ENCODE results near the gene FKRP.

The FKRP gene

DNA sequence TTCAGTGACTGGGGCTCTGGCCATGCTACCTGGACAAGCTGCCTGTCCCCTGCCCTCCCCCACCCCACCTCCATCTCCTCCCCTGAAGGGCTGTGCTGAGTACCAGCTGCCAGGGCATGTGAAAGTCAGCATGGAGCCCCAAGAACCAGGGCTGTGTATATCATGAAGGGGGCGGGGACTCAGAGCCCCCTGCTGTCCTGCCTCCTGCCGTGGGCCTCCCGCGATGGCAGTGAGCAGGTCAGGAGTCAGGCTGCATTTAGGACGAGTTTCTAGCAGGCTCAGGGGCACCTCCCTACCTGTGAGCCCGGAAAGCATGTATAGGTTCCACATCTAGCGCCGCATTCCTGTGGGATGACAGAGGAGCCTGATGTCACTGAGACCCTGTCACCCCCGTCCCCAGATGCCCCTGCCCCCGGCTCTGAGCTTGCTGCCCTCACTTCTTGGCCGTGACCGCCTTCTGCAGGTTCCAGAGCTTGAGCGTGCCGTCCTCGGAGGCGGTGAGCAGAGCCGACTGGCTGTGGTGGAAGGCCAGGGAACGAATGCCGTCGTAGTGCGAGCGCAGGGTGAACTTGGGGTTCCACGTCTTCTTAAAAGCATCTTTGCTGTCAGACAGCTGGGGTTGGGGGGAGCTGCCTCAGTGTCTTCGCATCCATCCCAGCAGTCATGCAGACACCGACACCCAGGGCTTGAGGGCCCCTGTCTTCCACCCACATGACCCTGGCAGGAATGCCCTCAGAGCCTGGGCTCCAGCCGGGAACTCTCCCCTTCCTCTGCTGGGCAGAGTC lies 20.6 kb upstream of the FKRP start:
- Histone ChIP-seq H3K27me3 (ENCODE audit: control insufficient read depth in 5 of 5, insufficient read depth in 4 of 5, low read length in 5 of 5) (no peaks in the 10 kb centered on the region), H3K4me3 (ENCODE audit: low read depth in 1 of 5, low read length in 5 of 5) (peak overlapping the region in 2 of 5 donors; percentile 1 to 27), H3K9me3 (ENCODE audit: control insufficient read depth in 5 of 5, low read length in 5 of 5) (no peaks in the 10 kb centered on the region), H3K27ac (ENCODE audit: low read depth, low read length) (no peak overlapping the region), H3K4me1 (ENCODE audit: control insufficient read depth in 5 of 5, insufficient read depth in 5 of 5, low read length in 5 of 5) (peaks cover 2 to 84% (median 41%) of the 10 kb centered on the region in 5 donors), H3K9ac (ENCODE audit: low read length in 5 of 5) (no peak overlapping the region), H3K36me3 (ENCODE audit: control insufficient read depth in 5 of 5, insufficient read depth in 5 of 5, low read length in 5 of 5) (peaks cover 0 to 99% (median 93%) of the 10 kb centered on the region in 5 donors)

GRCh38 chr19:46725859-46726393 lies 19.9 kb upstream of the FKRP start:
- Histone ChIP-seq H3K9me3 (ENCODE audit: control insufficient read depth in 5 of 5, low read length in 5 of 5) (no peaks in the 10 kb centered on the region), H3K4me3 (ENCODE audit: low read depth in 1 of 5, low read length in 5 of 5) (peak overlapping the region in 2 of 5 donors; percentile 1 to 27), H3K4me1 (ENCODE audit: control insufficient read depth in 5 of 5, insufficient read depth in 5 of 5, low read length in 5 of 5) (peaks cover 2 to 85% (median 39%) of the 10 kb centered on the region in 5 donors), H3K36me3 (ENCODE audit: control insufficient read depth in 5 of 5, insufficient read depth in 5 of 5, low read length in 5 of 5) (peaks cover 0 to 99% (median 92%) of the 10 kb centered on the region in 5 donors), H3K27ac (ENCODE audit: low read depth, low read length) (peak overlapping the region; percentile 65), H3K9ac (ENCODE audit: low read length in 5 of 5) (no peak overlapping the region), H3K27me3 (ENCODE audit: control insufficient read depth in 5 of 5, insufficient read depth in 4 of 5, low read length in 5 of 5) (no peaks in the 10 kb centered on the region)

DNA sequence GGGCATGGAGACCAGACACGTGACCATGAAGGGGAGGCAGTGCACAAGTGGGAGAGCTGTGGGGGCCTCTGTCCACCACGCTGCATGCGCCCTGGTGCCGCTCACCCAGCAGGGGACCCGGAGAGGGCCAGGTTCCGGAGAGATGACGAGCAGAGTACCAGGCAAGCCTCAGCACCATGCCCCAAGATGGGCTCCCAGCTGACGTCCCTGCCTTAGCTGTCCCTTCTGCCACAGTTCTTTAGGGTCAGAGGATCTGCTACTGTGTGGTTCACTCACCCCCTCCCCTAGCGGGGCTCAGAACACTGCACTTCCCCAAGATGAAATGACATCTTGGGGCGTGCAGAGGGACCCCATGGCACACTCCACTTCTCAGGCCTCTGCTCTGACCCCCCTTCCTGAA lies 19.3 kb upstream of the FKRP start:
- peaks cover 2 to 83% (median 37%) of the 10 kb centered on the region in 5 donors for H3K4me1 ChIP-seq (ENCODE audit: control insufficient read depth in 5 of 5, insufficient read depth in 5 of 5, low read length in 5 of 5)
- peak overlapping the region in 1 of 5 donors; percentile 5 for H3K9ac ChIP-seq (ENCODE audit: low read length in 5 of 5)
- H3K9me3 ChIP-seq (ENCODE audit: control insufficient read depth in 5 of 5, low read length in 5 of 5): no peaks in the 10 kb centered on the region
- H3K4me3 ChIP-seq (ENCODE audit: low read depth in 1 of 5, low read length in 5 of 5): peak overlapping the region in 3 of 5 donors; percentile 27 to 41 (median 38)
- H3K27ac ChIP-seq (ENCODE audit: low read depth, low read length): peak overlapping the region; percentile 65
- H3K27me3 ChIP-seq (ENCODE audit: control insufficient read depth in 5 of 5, insufficient read depth in 4 of 5, low read length in 5 of 5): no peaks in the 10 kb centered on the region
- peaks cover 0 to 99% (median 93%) of the 10 kb centered on the region in 5 donors for H3K36me3 ChIP-seq (ENCODE audit: control insufficient read depth in 5 of 5, insufficient read depth in 5 of 5, low read length in 5 of 5)

GRCh38 chr19:46726971-46727501 lies 18.8 kb upstream of the FKRP start:
- Histone ChIP-seq H3K36me3 (ENCODE audit: control insufficient read depth in 5 of 5, insufficient read depth in 5 of 5, low read length in 5 of 5) (peaks cover 0 to 99% (median 92%) of the 10 kb centered on the region in 5 donors), H3K9ac (ENCODE audit: low read length in 5 of 5) (peak overlapping the region in 1 of 5 donors; percentile 5), H3K27ac (ENCODE audit: low read depth, low read length) (peak overlapping the region; percentile 65), H3K9me3 (ENCODE audit: control insufficient read depth in 5 of 5, low read length in 5 of 5) (no peaks in the 10 kb centered on the region), H3K27me3 (ENCODE audit: control insufficient read depth in 5 of 5, insufficient read depth in 4 of 5, low read length in 5 of 5) (no peaks in the 10 kb centered on the region), H3K4me1 (ENCODE audit: control insufficient read depth in 5 of 5, insufficient read depth in 5 of 5, low read length in 5 of 5) (peaks cover 2 to 80% (median 37%) of the 10 kb centered on the region in 5 donors), H3K4me3 (ENCODE audit: low read depth in 1 of 5, low read length in 5 of 5) (peak overlapping the region in 2 of 5 donors; percentile 38 to 41)

- Histone ChIP-seq H3K4me1 (ENCODE audit: control insufficient read depth in 5 of 5, insufficient read depth in 5 of 5, low read length in 5 of 5) (peaks cover 2 to 80% (median 38%) of the 10 kb centered on the region in 5 donors), H3K27ac (ENCODE audit: low read depth, low read length) (peak overlapping the region; percentile 65)
Measured at GRCh38 chr19:46727757-46728156, 18.1 kb upstream of the FKRP start.

DNA sequence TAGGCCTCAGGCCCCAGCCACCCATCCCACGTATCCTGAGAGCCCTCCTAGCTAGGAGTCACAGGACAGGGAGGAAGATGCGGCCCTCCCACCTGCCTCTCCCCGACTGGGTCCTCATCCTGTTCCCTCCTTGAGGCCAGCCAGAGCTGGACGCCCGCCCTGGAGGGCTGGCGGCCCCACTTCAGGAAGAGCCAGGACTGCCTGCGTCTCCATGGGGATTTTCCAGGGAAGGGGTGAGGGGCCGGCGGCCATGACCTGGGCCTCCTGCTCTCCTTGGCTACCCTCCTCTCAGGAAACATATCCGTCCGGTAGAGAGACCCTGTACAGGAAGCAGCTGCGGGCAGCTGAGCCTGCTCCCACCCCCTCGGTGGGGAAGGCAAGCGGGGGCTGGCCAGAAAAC lies 17.6 kb upstream of the FKRP start:
- Histone ChIP-seq H3K4me1 (ENCODE audit: control insufficient read depth in 5 of 5, insufficient read depth in 5 of 5, low read length in 5 of 5) (peaks cover 2 to 80% (median 36%) of the 10 kb centered on the region in 5 donors), H3K4me3 (ENCODE audit: low read depth in 1 of 5, low read length in 5 of 5) (peak overlapping the region in 2 of 5 donors; percentile 38 to 41), H3K9ac (ENCODE audit: low read length in 5 of 5) (peak overlapping the region in 1 of 5 donors; percentile 33)

More at GRCh38 chr19:46727757-46728156, 18.1 kb upstream of the FKRP start:
- no peaks in the 10 kb centered on the region for H3K9me3 ChIP-seq (ENCODE audit: control insufficient read depth in 5 of 5, low read length in 5 of 5)
- peak overlapping the region in 1 of 5 donors; percentile 33 for H3K9ac ChIP-seq (ENCODE audit: low read length in 5 of 5)
- no peaks in the 10 kb centered on the region for H3K27me3 ChIP-seq (ENCODE audit: control insufficient read depth in 5 of 5, insufficient read depth in 4 of 5, low read length in 5 of 5)
- peaks cover 0 to 99% (median 92%) of the 10 kb centered on the region in 5 donors for H3K36me3 ChIP-seq (ENCODE audit: control insufficient read depth in 5 of 5, insufficient read depth in 5 of 5, low read length in 5 of 5)
- H3K4me3 ChIP-seq (ENCODE audit: low read depth in 1 of 5, low read length in 5 of 5): peak overlapping the region in 3 of 5 donors; percentile 25 to 41 (median 38)

DNA sequence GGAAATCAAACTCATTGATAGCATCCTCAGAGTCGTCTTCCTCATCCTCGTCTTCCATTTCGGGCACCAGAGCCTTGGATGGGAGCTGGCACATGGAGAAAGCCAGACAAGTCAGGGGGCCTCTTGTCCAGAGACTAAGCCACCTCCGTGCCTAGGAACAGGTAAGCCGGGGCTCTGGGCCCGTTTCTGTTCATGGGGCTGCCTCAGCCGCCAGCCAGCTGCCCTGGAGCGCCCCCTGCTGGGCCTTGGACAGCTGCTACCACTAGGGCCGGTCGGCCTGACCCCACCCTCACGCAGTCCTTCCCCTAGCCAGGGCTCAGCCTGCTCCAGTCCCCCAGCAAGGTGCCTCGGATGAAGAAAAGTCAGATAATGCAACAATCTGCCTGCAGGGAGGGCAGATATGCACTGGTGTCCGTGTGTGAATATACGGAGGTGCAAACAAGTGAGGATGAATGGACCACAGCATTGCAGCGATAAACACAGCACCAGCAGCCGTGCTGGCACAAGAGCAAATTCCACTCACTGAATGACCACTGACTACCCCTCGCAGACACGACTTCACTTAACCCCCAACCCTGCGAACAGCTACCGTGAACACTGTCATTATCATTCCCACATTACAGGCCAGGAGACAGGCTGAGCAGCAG lies 17.0 kb upstream of the FKRP start:
- Histone ChIP-seq H3K9ac (ENCODE audit: low read length in 5 of 5) (no peak overlapping the region), H3K27ac (ENCODE audit: low read depth, low read length) (peak overlapping the region; percentile 65)

More for the DNA sequence above, 17.6 kb upstream of the FKRP start:
- no peaks in the 10 kb centered on the region for H3K9me3 ChIP-seq (ENCODE audit: control insufficient read depth in 5 of 5, low read length in 5 of 5)
- H3K36me3 ChIP-seq (ENCODE audit: control insufficient read depth in 5 of 5, insufficient read depth in 5 of 5, low read length in 5 of 5): peaks cover 0 to 99% (median 92%) of the 10 kb centered on the region in 5 donors
- H3K27ac ChIP-seq (ENCODE audit: low read depth, low read length): peak overlapping the region; percentile 65
- no peaks in the 10 kb centered on the region for H3K27me3 ChIP-seq (ENCODE audit: control insufficient read depth in 5 of 5, insufficient read depth in 4 of 5, low read length in 5 of 5)

DNA sequence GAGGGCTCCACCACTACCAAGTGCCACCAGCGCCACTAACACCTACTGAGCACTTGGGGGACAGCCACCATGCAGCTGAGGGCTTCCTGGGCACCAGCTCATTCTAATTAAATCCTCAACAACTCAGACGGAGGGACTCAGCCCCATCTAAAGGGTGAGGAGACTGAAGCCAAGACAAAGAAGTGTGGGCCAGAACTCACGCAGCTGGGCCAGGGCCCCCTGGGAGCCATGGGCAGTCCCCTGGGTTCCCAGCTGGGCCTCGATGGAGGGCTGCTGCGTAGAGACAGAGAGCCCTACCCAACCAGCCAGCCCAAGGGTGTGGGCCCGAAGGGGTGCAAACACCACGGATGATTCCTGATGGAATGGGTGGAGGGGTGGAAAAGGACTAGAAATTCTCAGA lies 16.2 kb upstream of the FKRP start:
- Histone ChIP-seq H3K27ac (ENCODE audit: low read depth, low read length) (no peak overlapping the region), H3K36me3 (ENCODE audit: control insufficient read depth in 5 of 5, insufficient read depth in 5 of 5, low read length in 5 of 5) (peaks cover 0 to 95% (median 88%) of the 10 kb centered on the region in 5 donors), H3K27me3 (ENCODE audit: control insufficient read depth in 5 of 5, insufficient read depth in 4 of 5, low read length in 5 of 5) (no peaks in the 10 kb centered on the region), H3K9ac (ENCODE audit: low read length in 5 of 5) (no peak overlapping the region), H3K9me3 (ENCODE audit: control insufficient read depth in 5 of 5, low read length in 5 of 5) (no peaks in the 10 kb centered on the region), H3K4me1 (ENCODE audit: control insufficient read depth in 5 of 5, insufficient read depth in 5 of 5, low read length in 5 of 5) (peaks cover 2 to 77% (median 39%) of the 10 kb centered on the region in 5 donors), H3K4me3 (ENCODE audit: low read depth in 1 of 5, low read length in 5 of 5) (no peak overlapping the region)

More for the DNA sequence above, 17.0 kb upstream of the FKRP start:
- Histone ChIP-seq H3K27me3 (ENCODE audit: control insufficient read depth in 5 of 5, insufficient read depth in 4 of 5, low read length in 5 of 5) (no peaks in the 10 kb centered on the region), H3K9me3 (ENCODE audit: control insufficient read depth in 5 of 5, low read length in 5 of 5) (no peaks in the 10 kb centered on the region), H3K36me3 (ENCODE audit: control insufficient read depth in 5 of 5, insufficient read depth in 5 of 5, low read length in 5 of 5) (peaks cover 0 to 98% (median 91%) of the 10 kb centered on the region in 5 donors), H3K4me1 (ENCODE audit: control insufficient read depth in 5 of 5, insufficient read depth in 5 of 5, low read length in 5 of 5) (peaks cover 2 to 75% (median 35%) of the 10 kb centered on the region in 5 donors), H3K4me3 (ENCODE audit: low read depth in 1 of 5, low read length in 5 of 5) (peak overlapping the region in 2 of 5 donors; percentile 37 to 41)

DNA sequence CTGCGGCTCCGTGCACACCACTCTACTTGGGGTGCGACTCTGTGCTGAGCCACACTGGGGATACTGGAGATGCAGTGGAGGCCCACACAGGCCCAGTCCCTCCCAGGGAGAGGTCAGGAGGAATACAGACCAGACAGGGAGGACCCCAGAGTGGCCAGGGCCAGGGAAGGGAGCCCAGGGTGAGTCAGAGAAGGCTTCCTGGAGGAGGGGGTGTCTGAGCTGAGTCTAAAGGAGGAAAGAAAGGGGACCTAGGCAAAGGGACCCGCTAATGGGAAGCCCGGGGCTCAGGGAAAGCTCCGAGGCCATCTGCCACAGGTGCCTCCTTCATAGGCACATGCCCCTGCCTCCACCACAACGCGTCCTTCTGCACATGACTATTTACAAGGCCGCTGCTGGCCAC lies 15.7 kb upstream of the FKRP start:
- Histone ChIP-seq H3K36me3 (ENCODE audit: control insufficient read depth in 5 of 5, insufficient read depth in 5 of 5, low read length in 5 of 5) (peaks cover 0 to 90% (median 83%) of the 10 kb centered on the region in 5 donors), H3K9me3 (ENCODE audit: control insufficient read depth in 5 of 5, low read length in 5 of 5) (no peaks in the 10 kb centered on the region), H3K27me3 (ENCODE audit: control insufficient read depth in 5 of 5, insufficient read depth in 4 of 5, low read length in 5 of 5) (no peaks in the 10 kb centered on the region), H3K27ac (ENCODE audit: low read depth, low read length) (no peak overlapping the region), H3K4me3 (ENCODE audit: low read depth in 1 of 5, low read length in 5 of 5) (no peak overlapping the region), H3K9ac (ENCODE audit: low read length in 5 of 5) (no peak overlapping the region), H3K4me1 (ENCODE audit: control insufficient read depth in 5 of 5, insufficient read depth in 5 of 5, low read length in 5 of 5) (peaks cover 2 to 77% (median 39%) of the 10 kb centered on the region in 5 donors)
